GM23338 (cell line): ENCODE measurements around the gene USP35. TPM values are rescaled to one million over a fixed set of nuclear protein-coding genes. Genes with fewer than 3 reads are reported as not detected.

Experiments
- ATAC-seq: fragments of 200-7000 bp; cut with Tn5 transposase; 3 replicates; pipeline ENCODE4 v1.9.1; 2020
- DNase-seq: peaks from one replicate; pipeline ENCODE4 v3.0.0-alpha.2; 2015; ENCODE audit warnings: low spot score
- H2AFZ ChIP-seq: fragments of 200-600 bp; sonication (generic); 2 replicates; pipeline ENCODE4 v1.8.0; 2016; ENCODE audit warnings: antibody characterized with exemption, mild to moderate bottlenecking, moderate library complexity
- H3F3A ChIP-seq: fragments of 200-600 bp; sonication (generic); replicated peaks from 2 replicates; pipeline ENCODE4 v1.8.0; 2017; ENCODE audit warnings: antibody characterized with exemption, mixed run types, low read depth
- H3K27ac ChIP-seq: fragments of 200-600 bp; sonication (generic); 2 replicates; pipeline ENCODE4 v1.6.1; 2016; ENCODE audit warnings: low read depth
- H3K27me3 ChIP-seq: fragments of 200-600 bp; sonication (generic); 2 replicates; pipeline ENCODE4 v1.8.0; 2016; ENCODE audit warnings: mild to moderate bottlenecking, mixed run types, moderate library complexity; ENCODE audit not compliant: insufficient read depth
- H3K36me3 ChIP-seq: fragments of 200-600 bp; sonication (generic); 2 replicates; pipeline ENCODE4 v1.8.0; 2016; ENCODE audit warnings: mild to moderate bottlenecking; ENCODE audit not compliant: insufficient read depth
- H3K4me1 ChIP-seq: fragments of 200-600 bp; sonication (generic); 2 replicates; pipeline ENCODE4 v1.8.0; 2016; ENCODE audit warnings: mild to moderate bottlenecking, moderate library complexity; ENCODE audit not compliant: insufficient read depth
- H3K4me2 ChIP-seq: fragments of 200-600 bp; sonication (generic); 2 replicates; pipeline ENCODE4 v1.7.1; 2017; ENCODE audit warnings: mixed run types
- H3K4me3 ChIP-seq: fragments of 200-600 bp; sonication (generic); 2 replicates; pipeline ENCODE4 v1.6.1; 2016; ENCODE audit warnings: mixed run types
- H3K79me2 ChIP-seq: fragments of 200-600 bp; sonication (generic); replicated peaks from 2 replicates; pipeline ENCODE4 v1.8.0; 2017; ENCODE audit warnings: mild to moderate bottlenecking; ENCODE audit not compliant: insufficient read depth
- H3K9me2 ChIP-seq: fragments of 200-600 bp; sonication (generic); 2 replicates; pipeline ENCODE4 v1.8.0; 2017; ENCODE audit not compliant: insufficient read depth
- H4K20me1 ChIP-seq: fragments of 200-600 bp; sonication (generic); replicated peaks from 2 replicates; pipeline ENCODE4 v1.8.0; 2017; ENCODE audit warnings: mild to moderate bottlenecking; ENCODE audit not compliant: insufficient read depth
- H3K27ac Mint-ChIP-seq: 2 replicates; pipeline ENCODE4 v1.8.0; 2020; ENCODE audit warnings: inconsistent platforms, mild to moderate bottlenecking, moderate library complexity, mixed read lengths
- H3K27me3 Mint-ChIP-seq: 3 replicates; pipeline ENCODE4 v1.8.0; 2022; ENCODE audit warnings: low read depth, mild to moderate bottlenecking, moderate library complexity, mixed read lengths, inconsistent platforms; ENCODE audit not compliant: insufficient read depth, poor library complexity
- H3K36me3 Mint-ChIP-seq: 3 replicates; pipeline ENCODE4 v1.8.0; 2021; ENCODE audit warnings: low read depth, mild to moderate bottlenecking, inconsistent platforms, moderate library complexity, mixed read lengths
- H3K4me1 Mint-ChIP-seq: 3 replicates; pipeline ENCODE4 v1.8.0; 2020; ENCODE audit warnings: mild to moderate bottlenecking, inconsistent platforms, mixed read lengths
- H3K4me3 Mint-ChIP-seq: 3 replicates; pipeline ENCODE4 v1.8.0; 2021; ENCODE audit warnings: moderate library complexity, mild to moderate bottlenecking, inconsistent platforms, mixed read lengths
- H3K9me3 Mint-ChIP-seq: 3 replicates; pipeline ENCODE4 v1.8.0; 2020; ENCODE audit warnings: moderate library complexity, mild to moderate bottlenecking, inconsistent platforms, mixed read lengths
- CREB1 ChIP-seq: fragments of 250-450 bp; sonication (Bioruptor Pico); IDR thresholded peaks from 2 replicates; pipeline ENCODE4 v1.5.0; 2020; ENCODE audit warnings: low read depth, mild to moderate bottlenecking, moderate library complexity
- EZH2 ChIP-seq: fragments of 200-600 bp; sonication (generic); IDR thresholded peaks from one replicate; pipeline ENCODE4 v1.8.0; 2017; ENCODE audit warnings: antibody characterized with exemption, mild to moderate bottlenecking, low read depth; ENCODE audit not compliant: unreplicated experiment
- EZH2phosphoT487 ChIP-seq: fragments of 200-600 bp; sonication (generic); IDR thresholded peaks from one replicate; pipeline ENCODE4 v1.8.1; 2018; ENCODE audit warnings: antibody characterized with exemption; ENCODE audit not compliant: unreplicated experiment
- JUNB ChIP-seq: IDR thresholded peaks from one replicate; pipeline ENCODE4 v1.6.1; 2016; ENCODE audit warnings: antibody characterized with exemption; ENCODE audit not compliant: unreplicated experiment
- NANOG ChIP-seq: IDR thresholded peaks from 2 replicates; pipeline ENCODE4 v1.6.1; 2016; ENCODE audit warnings: antibody characterized with exemption, borderline replicate concordance
- POLR2AphosphoS5 ChIP-seq: IDR thresholded peaks from 2 replicates; pipeline ENCODE4 v1.6.1; 2016; ENCODE audit warnings: antibody characterized with exemption, low read depth
- STAT1 ChIP-seq: IDR thresholded peaks from one replicate; pipeline ENCODE4 v1.6.1; 2016; ENCODE audit warnings: antibody characterized with exemption; ENCODE audit not compliant: unreplicated experiment
- ZNF114 ChIP-seq: fragments of 250-450 bp; sonication (Bioruptor Pico); IDR thresholded peaks from 2 replicates; pipeline ENCODE4 v1.5.0; 2020; ENCODE audit warnings: mild to moderate bottlenecking, moderate library complexity
- ZNF331 ChIP-seq: fragments of 250-450 bp; sonication (Bioruptor Pico); IDR thresholded peaks from 2 replicates; pipeline ENCODE4 v1.5.0; 2020; ENCODE audit warnings: low read depth, mild to moderate bottlenecking, moderate library complexity
- polyA plus RNA-seq: library from polyadenylated mRNA; unstranded; fragments of >200 nt; fragmentation: Nextera tagmentation; extraction: Ambion mirVana; gene quantifications from 2 replicates; pipeline ENCODE4 v1.2.1, GENCODE V29; 2016
- total RNA-seq: library from RNA; depleted of rRNA; stranded (reverse); fragments of >200 nt; shearing (Covaris generic); gene quantifications from 2 replicates; pipeline ENCODE4 v1.2.3, GENCODE V29; 2014
- TF ChIP-seq, protein P1 (sequence below), 2 experiments: fragments of 200-600 bp in 1 of 2; sonication (generic) in 1 of 2; conservative IDR thresholded peaks; 2 replicates each; pipeline versions ENCODE4 v1.5.1 to v1.6.1; 2016 to 2017; ENCODE audit warnings: antibody characterized with exemption in 2 of 2, low read depth in 2 of 2, mild to moderate bottlenecking in 2 of 2, moderate library complexity in 1 of 2
- TF ChIP-seq, protein P2 (sequence below): IDR thresholded peaks from 2 replicates; pipeline ENCODE4 v1.6.1; 2016; ENCODE audit warnings: antibody characterized with exemption
- TF ChIP-seq, protein P3 (sequence below): IDR thresholded peaks from one replicate; pipeline ENCODE4 v1.6.1; 2018; ENCODE audit warnings: antibody characterized with exemption; ENCODE audit not compliant: unreplicated experiment
- TF ChIP-seq, protein P4 (sequence below): fragments of 250-450 bp; sonication (Bioruptor Pico); IDR thresholded peaks from 2 replicates; pipeline ENCODE4 v1.5.0; 2020; ENCODE audit warnings: mild to moderate bottlenecking, moderate library complexity

The USP35 gene
- total and polyA plus RNA-seq, 2 experiments from 2014 or later = 2.5 to 10.7 TPM

DNA sequence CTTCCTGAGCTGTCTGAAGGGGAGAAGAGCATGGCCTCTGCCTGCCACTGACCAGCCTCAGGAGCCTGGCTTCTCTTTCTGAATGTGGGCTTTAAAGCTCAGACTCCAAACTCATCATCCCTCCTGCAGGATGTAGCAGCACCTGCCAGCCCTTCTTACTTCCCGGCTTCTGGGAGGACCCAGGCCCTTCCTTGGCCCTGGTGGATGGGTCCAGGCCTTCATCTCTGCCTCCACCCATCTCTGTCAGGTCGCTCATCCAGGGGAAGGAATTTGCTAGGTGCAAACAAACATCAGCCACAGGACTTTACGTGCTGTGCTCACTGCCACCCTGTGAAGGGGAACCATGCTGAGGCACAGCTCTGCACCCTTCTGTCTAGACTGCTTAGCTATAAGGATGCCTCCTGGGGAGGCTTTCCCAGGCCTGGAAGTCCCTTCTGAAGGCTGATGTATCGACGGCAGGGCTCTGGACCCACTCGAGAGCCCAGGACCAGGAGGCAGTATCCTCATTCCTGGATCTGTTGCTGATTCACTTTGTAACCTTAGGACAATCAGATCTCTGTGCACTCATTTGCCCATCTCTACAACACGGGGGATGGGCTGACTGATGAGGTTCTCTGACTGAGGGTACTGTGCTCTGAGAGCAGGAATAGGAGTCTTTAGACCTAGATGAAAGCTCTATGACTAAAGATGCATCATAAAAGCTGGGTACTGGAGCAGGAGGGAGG, 30.9 kb downstream of the USP35 start:
- no peak for ATAC-seq
- Histone ChIP-seq H3K36me3 (no peaks in the 10 kb centered on the region), H3F3A (no peaks in the 10 kb centered on the region), H3K4me3 (no peak overlapping the region), H3K4me2 (no peak overlapping the region), H3K27me3 (no peaks in the 10 kb centered on the region), H3K79me2 (no peaks in the 10 kb centered on the region), H3K27ac (no peak overlapping the region), H3K9me2 (0 out of 2 replicates have a peak, but pooled peaks cover 2% of the 10 kb centered on the region), H3K4me1 (no peaks in the 10 kb centered on the region), H2AFZ (no peak overlapping the region), H4K20me1 (0 out of 2 replicates have a peak, but pooled peaks cover 3% of the 10 kb centered on the region)
- TF ChIP-seq, protein P1, sequence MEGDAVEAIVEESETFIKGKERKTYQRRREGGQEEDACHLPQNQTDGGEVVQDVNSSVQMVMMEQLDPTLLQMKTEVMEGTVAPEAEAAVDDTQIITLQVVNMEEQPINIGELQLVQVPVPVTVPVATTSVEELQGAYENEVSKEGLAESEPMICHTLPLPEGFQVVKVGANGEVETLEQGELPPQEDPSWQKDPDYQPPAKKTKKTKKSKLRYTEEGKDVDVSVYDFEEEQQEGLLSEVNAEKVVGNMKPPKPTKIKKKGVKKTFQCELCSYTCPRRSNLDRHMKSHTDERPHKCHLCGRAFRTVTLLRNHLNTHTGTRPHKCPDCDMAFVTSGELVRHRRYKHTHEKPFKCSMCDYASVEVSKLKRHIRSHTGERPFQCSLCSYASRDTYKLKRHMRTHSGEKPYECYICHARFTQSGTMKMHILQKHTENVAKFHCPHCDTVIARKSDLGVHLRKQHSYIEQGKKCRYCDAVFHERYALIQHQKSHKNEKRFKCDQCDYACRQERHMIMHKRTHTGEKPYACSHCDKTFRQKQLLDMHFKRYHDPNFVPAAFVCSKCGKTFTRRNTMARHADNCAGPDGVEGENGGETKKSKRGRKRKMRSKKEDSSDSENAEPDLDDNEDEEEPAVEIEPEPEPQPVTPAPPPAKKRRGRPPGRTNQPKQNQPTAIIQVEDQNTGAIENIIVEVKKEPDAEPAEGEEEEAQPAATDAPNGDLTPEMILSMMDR (conservative IDR thresholded peaks at IDR 0.05; ENCODE audit: low read depth in 2 of 2) = no peak
- TF ChIP-seq STAT1 = no peak
- TF ChIP-seq JUNB = no peak
- TF ChIP-seq, protein P2, sequence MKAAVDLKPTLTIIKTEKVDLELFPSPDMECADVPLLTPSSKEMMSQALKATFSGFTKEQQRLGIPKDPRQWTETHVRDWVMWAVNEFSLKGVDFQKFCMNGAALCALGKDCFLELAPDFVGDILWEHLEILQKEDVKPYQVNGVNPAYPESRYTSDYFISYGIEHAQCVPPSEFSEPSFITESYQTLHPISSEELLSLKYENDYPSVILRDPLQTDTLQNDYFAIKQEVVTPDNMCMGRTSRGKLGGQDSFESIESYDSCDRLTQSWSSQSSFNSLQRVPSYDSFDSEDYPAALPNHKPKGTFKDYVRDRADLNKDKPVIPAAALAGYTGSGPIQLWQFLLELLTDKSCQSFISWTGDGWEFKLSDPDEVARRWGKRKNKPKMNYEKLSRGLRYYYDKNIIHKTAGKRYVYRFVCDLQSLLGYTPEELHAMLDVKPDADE = no peak
- TF ChIP-seq EZH2phosphoT487 = no peak
- TF ChIP-seq ZNF114 (CRISPR knock-in tag) = no peak
- TF ChIP-seq, protein P3, sequence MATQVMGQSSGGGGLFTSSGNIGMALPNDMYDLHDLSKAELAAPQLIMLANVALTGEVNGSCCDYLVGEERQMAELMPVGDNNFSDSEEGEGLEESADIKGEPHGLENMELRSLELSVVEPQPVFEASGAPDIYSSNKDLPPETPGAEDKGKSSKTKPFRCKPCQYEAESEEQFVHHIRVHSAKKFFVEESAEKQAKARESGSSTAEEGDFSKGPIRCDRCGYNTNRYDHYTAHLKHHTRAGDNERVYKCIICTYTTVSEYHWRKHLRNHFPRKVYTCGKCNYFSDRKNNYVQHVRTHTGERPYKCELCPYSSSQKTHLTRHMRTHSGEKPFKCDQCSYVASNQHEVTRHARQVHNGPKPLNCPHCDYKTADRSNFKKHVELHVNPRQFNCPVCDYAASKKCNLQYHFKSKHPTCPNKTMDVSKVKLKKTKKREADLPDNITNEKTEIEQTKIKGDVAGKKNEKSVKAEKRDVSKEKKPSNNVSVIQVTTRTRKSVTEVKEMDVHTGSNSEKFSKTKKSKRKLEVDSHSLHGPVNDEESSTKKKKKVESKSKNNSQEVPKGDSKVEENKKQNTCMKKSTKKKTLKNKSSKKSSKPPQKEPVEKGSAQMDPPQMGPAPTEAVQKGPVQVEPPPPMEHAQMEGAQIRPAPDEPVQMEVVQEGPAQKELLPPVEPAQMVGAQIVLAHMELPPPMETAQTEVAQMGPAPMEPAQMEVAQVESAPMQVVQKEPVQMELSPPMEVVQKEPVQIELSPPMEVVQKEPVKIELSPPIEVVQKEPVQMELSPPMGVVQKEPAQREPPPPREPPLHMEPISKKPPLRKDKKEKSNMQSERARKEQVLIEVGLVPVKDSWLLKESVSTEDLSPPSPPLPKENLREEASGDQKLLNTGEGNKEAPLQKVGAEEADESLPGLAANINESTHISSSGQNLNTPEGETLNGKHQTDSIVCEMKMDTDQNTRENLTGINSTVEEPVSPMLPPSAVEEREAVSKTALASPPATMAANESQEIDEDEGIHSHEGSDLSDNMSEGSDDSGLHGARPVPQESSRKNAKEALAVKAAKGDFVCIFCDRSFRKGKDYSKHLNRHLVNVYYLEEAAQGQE = no peak
- TF ChIP-seq CREB1 (CRISPR knock-in tag) = no peak
- TF ChIP-seq, protein P4, sequence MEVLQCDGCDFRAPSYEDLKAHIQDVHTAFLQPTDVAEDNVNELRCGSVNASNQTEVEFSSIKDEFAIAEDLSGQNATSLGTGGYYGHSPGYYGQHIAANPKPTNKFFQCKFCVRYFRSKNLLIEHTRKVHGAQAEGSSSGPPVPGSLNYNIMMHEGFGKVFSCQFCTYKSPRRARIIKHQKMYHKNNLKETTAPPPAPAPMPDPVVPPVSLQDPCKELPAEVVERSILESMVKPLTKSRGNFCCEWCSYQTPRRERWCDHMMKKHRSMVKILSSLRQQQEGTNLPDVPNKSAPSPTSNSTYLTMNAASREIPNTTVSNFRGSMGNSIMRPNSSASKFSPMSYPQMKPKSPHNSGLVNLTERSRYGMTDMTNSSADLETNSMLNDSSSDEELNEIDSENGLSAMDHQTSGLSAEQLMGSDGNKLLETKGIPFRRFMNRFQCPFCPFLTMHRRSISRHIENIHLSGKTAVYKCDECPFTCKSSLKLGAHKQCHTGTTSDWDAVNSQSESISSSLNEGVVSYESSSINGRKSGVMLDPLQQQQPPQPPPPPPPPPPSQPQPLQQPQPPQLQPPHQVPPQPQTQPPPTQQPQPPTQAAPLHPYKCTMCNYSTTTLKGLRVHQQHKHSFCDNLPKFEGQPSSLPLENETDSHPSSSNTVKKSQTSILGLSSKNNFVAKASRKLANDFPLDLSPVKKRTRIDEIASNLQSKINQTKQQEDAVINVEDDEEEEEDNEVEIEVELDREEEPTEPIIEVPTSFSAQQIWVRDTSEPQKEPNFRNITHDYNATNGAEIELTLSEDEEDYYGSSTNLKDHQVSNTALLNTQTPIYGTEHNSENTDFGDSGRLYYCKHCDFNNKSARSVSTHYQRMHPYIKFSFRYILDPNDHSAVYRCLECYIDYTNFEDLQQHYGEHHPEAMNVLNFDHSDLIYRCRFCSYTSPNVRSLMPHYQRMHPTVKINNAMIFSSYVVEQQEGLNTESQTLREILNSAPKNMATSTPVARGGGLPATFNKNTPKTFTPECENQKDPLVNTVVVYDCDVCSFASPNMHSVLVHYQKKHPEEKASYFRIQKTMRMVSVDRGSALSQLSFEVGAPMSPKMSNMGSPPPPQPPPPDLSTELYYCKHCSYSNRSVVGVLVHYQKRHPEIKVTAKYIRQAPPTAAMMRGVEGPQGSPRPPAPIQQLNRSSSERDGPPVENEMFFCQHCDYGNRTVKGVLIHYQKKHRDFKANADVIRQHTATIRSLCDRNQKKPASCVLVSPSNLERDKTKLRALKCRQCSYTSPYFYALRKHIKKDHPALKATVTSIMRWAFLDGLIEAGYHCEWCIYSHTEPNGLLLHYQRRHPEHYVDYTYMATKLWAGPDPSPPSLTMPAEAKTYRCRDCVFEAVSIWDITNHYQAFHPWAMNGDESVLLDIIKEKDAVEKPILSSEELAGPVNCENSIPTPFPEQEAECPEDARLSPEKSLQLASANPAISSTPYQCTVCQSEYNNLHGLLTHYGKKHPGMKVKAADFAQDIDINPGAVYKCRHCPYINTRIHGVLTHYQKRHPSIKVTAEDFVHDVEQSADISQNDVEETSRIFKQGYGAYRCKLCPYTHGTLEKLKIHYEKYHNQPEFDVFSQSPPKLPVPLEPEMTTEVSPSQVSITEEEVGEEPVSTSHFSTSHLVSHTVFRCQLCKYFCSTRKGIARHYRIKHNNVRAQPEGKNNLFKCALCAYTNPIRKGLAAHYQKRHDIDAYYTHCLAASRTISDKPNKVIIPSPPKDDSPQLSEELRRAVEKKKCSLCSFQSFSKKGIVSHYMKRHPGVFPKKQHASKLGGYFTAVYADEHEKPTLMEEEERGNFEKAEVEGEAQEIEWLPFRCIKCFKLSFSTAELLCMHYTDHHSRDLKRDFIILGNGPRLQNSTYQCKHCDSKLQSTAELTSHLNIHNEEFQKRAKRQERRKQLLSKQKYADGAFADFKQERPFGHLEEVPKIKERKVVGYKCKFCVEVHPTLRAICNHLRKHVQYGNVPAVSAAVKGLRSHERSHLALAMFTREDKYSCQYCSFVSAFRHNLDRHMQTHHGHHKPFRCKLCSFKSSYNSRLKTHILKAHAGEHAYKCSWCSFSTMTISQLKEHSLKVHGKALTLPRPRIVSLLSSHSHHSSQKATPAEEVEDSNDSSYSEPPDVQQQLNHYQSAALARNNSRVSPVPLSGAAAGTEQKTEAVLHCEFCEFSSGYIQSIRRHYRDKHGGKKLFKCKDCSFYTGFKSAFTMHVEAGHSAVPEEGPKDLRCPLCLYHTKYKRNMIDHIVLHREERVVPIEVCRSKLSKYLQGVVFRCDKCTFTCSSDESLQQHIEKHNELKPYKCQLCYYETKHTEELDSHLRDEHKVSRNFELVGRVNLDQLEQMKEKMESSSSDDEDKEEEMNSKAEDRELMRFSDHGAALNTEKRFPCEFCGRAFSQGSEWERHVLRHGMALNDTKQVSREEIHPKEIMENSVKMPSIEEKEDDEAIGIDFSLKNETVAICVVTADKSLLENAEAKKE (CRISPR knock-in tag) = no peak
- no peak for TF ChIP-seq POLR2AphosphoS5
- TF ChIP-seq NANOG = no peak
- no peak for TF ChIP-seq EZH2
- no peak for TF ChIP-seq ZNF331 (CRISPR knock-in tag)
- no peak for DNase-seq
- Mint-ChIP-seq H3K4me3 (no peak overlapping the region), H3K27ac (no peak overlapping the region), H3K36me3 (peaks cover 11% of the 10 kb centered on the region; the same call in 1 of the 3 replicates), H3K4me1 (no peaks in the 10 kb centered on the region; the same call in 2 of the 3 replicates), H3K9me3 (no peaks in the 10 kb centered on the region; the same call in 2 of the 3 replicates), H3K27me3 (peaks cover 8% of the 10 kb centered on the region)
